Keratinocyte (primary cell): ENCODE measurements around the gene EZH1. TPM values are rescaled to one million over a fixed set of nuclear protein-coding genes. Genes with fewer than 3 reads are reported as not detected.
"Not testable (repeated sequence)": the region's sequence is repeated elsewhere in the genome, so short reads cannot be mapped to it uniquely, and the experiment has no call there.

Experiments used
- DNase-seq: peaks from one replicate; pipeline ENCODE4 v3.0.0-alpha.2; 2011; ENCODE audit warnings: low read depth, missing footprints, low spot score
- FAIRE-seq: peaks from 2 replicates; lab custom pipeline; 2011; peaks lifted over from hg19 to GRCh38; lab: Jason Lieb, UNC
- H2AFZ ChIP-seq: 2 replicates; pipeline ENCODE4 v1.6.0; 2012; ENCODE audit warnings: low read length, control low read depth, inconsistent platforms; ENCODE audit not compliant: control insufficient read depth
- H3K27ac ChIP-seq: 2 replicates; pipeline ENCODE4 v1.5.1; 2011; ENCODE audit warnings: low read length; ENCODE audit not compliant: control insufficient read depth, insufficient read depth
- H3K27me3 ChIP-seq: 3 replicates; pipeline ENCODE4 v1.6.0; 2011; ENCODE audit warnings: low read length; ENCODE audit not compliant: control insufficient read depth, insufficient read depth; ENCODE audit errors: extremely low read depth
- H3K36me3 ChIP-seq, 2 experiments: 2 replicates in 1 of 2; 3 replicates in 1 of 2; pipeline ENCODE4 v1.5.1; 2011; ENCODE audit warnings: low read length in 2 of 2, mild to moderate bottlenecking in 1 of 2; ENCODE audit not compliant: control insufficient read depth in 2 of 2, insufficient read depth in 2 of 2; ENCODE audit errors: extremely low read depth in 1 of 2
- H3K4me1 ChIP-seq: 3 replicates; pipeline ENCODE4 v1.5.1; 2011; ENCODE audit warnings: low read length; ENCODE audit not compliant: control insufficient read depth, insufficient read depth; ENCODE audit errors: extremely low read depth
- H3K4me2 ChIP-seq: 3 replicates; pipeline ENCODE4 v1.6.0; 2011; ENCODE audit warnings: low read depth, low read length; ENCODE audit not compliant: control insufficient read depth, insufficient read depth; ENCODE audit errors: extremely low read depth
- H3K4me3 ChIP-seq, 3 experiments: fragments of 200-600 bp in 1 of 3; sonication (generic) in 1 of 3; 2 replicates in 2 of 3; 3 replicates in 1 of 3; pipeline ENCODE4 v1.5.1; 2011 to 2016; ENCODE audit warnings: low read length in 3 of 3, mild to moderate bottlenecking in 3 of 3, control low read depth in 2 of 3, inconsistent platforms in 1 of 3, low read depth in 1 of 3, mixed read lengths in 1 of 3, mixed run types in 1 of 3, moderate library complexity in 1 of 3; ENCODE audit not compliant: control insufficient read depth in 2 of 3, insufficient read depth in 2 of 3; ENCODE audit errors: extremely low read depth in 1 of 3
- H3K79me2 ChIP-seq: 2 replicates; pipeline ENCODE4 v1.6.0; 2012; ENCODE audit warnings: low read length; ENCODE audit not compliant: control insufficient read depth, insufficient read depth
- H3K9ac ChIP-seq: 3 replicates; pipeline ENCODE4 v1.6.0; 2011; ENCODE audit warnings: low read length; ENCODE audit not compliant: control insufficient read depth, insufficient read depth; ENCODE audit errors: extremely low read depth
- H3K9me1 ChIP-seq: 3 replicates; pipeline ENCODE4 v1.6.0; 2011; ENCODE audit warnings: low read length; ENCODE audit not compliant: control insufficient read depth, insufficient read depth; ENCODE audit errors: extremely low read depth
- H3K9me3 ChIP-seq: 2 replicates; pipeline ENCODE4 v1.5.1; 2012; ENCODE audit warnings: low read depth, low read length; ENCODE audit not compliant: control insufficient read depth
- H4K20me1 ChIP-seq: 3 replicates; pipeline ENCODE4 v1.6.0; 2011; ENCODE audit warnings: low read length; ENCODE audit not compliant: control insufficient read depth, insufficient read depth; ENCODE audit errors: extremely low read depth
- CTCF ChIP-seq, 3 experiments: IDR thresholded peaks in 1 of 3; conservative IDR thresholded peaks in 1 of 3; optimal IDR thresholded peaks in 1 of 3; 2 replicates in 2 of 3; 3 replicates in 1 of 3; pipeline versions ENCODE3 to v1.5.1; 2011; ENCODE audit warnings: low read length in 3 of 3, mild to moderate bottlenecking in 3 of 3, moderate library complexity in 2 of 3, control low read depth in 1 of 3, inconsistent platforms in 1 of 3; ENCODE audit not compliant: insufficient read depth in 2 of 3; ENCODE audit errors: extremely low read depth in 1 of 3
- EZH2 ChIP-seq: IDR thresholded peaks from one replicate; pipeline ENCODE4 v1.6.1; 2012; ENCODE audit warnings: inconsistent platforms, mild to moderate bottlenecking, low read length, moderate library complexity
- dilution Hi-C: fragments of 300-500 bp; cut with MboI; formaldehyde crosslinking; loops from one replicate; pipeline ENCODE4 v1.7.0; 2020; ENCODE audit warnings: low sequenced_read_pairs; ENCODE audit not compliant: extremely low pct_ligation_motif_present
- polyA plus RNA-seq, 5 experiments: library from polyadenylated mRNA; depleted of rRNA in 3 of 5; stranded (reverse) in 3 of 5; stranded (forward) in 1 of 5; unstranded in 1 of 5; fragments of >200 nt; gene quantifications; 1 replicate in 1 of 5; 2 replicates in 3 of 5; 3 replicates in 1 of 5; pipeline versions ENCODE4 v1.2.1 to v1.2.3, GENCODE V29; 2011 to 2012; ENCODE audit warnings: missing spikeins in 2 of 5, low read depth in 1 of 5, low replicate concordance in 1 of 5

EZH1 gene
- polyA plus RNA-seq, 1 donor (not counting 4 experiments of a cell fraction or from before 2014, with no cell fraction given): 18.3 TPM

GRCh38 chr17:42667088-42667951 lies 77.5 kb downstream of the EZH1 start:
- Histone ChIP-seq H3K27ac (peak overlapping the region; percentile 3), H3K36me3 (peaks cover 25 to 35% of the 10 kb centered on the region in 2 experiments), H3K9me1 (peaks cover 4% of the 10 kb centered on the region), H3K27me3 (no peaks in the 10 kb centered on the region), H3K4me1 (peaks cover 29% of the 10 kb centered on the region), H3K4me3 (no peak overlapping the region), H3K4me2 (peak overlapping the region; percentile 62), H3K9me3 (no peaks in the 10 kb centered on the region), H2AFZ (no peak overlapping the region), H3K9ac (no peak overlapping the region), H4K20me1 (peaks cover 2% of the 10 kb centered on the region), H3K79me2 (no peaks in the 10 kb centered on the region)
- no peak for TF ChIP-seq EZH2
- TF ChIP-seq CTCF (optimal IDR thresholded peaks at IDR 0.05 in 1 of 3, IDR thresholded peaks at IDR 0.05 in 1 of 3, conservative IDR thresholded peaks at IDR 0.05 in 1 of 3; ENCODE audit: extremely low read depth in 1 of 3, insufficient read depth in 2 of 3, low read length in 3 of 3): no peak
- DNase-seq (no peak), FAIRE-seq (peak; percentile 94)
- dilution Hi-C loops: loop anchor here (10.0 kb wide), 1 partner anchor 63 kb away; the partner anchor contains the start of genes RETREG3 and TUBG1

GRCh38 chr17:42666126-42666525 lies 78.7 kb downstream of the EZH1 start:
- H3K27ac ChIP-seq, H2AFZ ChIP-seq, H3K27me3 ChIP-seq, H3K9me3 ChIP-seq, H4K20me1 ChIP-seq, H3K9ac ChIP-seq, FAIRE-seq, H3K79me2 ChIP-seq, H3K9me1 ChIP-seq, H3K4me3 ChIP-seq, H3K4me2 ChIP-seq, DNase-seq: not testable (repeated sequence)
- dilution Hi-C loops: loop anchor here (10.0 kb wide), 1 partner anchor 61 kb away; the partner anchor contains the start of genes RETREG3 and TUBG1
- H3K36me3 ChIP-seq: peaks cover 22 to 36% of the 10 kb centered on the region in 2 experiments
- H3K4me1 ChIP-seq: peaks cover 19% of the 10 kb centered on the region
